Glomerular visceral epithelial cell (primary cell): ENCODE results near the gene DMXL1.
A peak's percentile ranks its signal among the peaks of the same experiment; 100 is the strongest.
"Not testable (repeated sequence)": the region's sequence is repeated elsewhere in the genome, so short reads cannot be mapped to it uniquely, and the experiment has no call there.

Experiments used
- DNase-seq: peaks from one replicate; pipeline ENCODE4 v3.0.0-alpha.2; 2016; ENCODE audit errors: extremely low spot score

DMXL1 gene

DNA sequence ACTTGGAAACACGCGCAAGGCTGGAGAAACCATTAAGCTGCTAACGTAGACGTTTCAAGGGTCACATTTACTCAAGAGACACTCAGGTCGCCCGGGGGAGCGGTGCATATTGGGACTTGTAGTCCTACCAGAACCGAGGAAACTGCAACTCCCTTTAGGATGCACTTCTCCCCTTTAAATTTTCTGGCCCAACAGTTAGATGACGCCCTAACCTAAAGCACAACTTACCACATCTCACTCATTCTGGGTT, 384 bp upstream of the DMXL1 start:
- no peak for DNase-seq

DNA sequence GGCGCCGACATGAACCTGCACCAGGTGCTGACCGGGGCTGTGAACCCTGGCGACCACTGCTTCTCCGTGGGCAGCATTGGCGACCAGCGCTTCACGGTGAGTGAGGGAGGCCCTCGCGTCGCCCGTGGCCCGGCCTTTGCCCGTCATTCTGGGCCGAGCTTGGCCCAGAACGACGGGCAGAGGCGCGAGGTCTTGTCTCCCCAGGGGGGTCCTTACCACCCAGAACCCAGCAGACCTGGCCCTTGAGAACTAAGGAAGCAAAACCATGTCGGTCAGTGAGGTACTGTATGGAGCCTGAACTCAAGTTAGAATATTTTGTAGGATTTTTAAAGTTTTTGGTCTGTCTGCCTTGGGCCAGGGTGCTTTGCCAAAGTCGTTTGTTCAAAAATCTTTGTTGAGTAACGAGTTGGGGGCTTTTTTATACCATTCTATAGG, 691 bp downstream of the DMXL1 start:
- no peak for DNase-seq

DNA sequence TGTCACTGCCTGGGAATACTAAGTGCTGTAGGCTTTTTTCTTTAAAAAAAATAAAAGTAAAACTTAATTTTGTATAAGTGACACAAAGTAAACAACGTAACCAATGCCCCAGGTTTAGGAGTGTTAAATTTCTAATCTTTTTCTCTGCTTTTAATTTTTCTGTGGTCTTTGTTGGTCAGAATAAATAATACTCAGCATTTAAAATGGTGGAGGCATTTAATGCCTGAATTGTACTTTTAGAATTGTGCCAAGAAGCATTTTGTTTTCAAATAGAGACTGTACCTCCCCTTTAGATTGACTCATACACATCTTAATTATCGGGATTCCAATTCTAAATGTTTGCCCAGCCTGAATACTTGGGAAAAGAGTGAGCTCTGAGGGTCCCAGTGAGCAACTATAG, 1.6 kb downstream of the DMXL1 start:
- no peak for DNase-seq

DNA sequence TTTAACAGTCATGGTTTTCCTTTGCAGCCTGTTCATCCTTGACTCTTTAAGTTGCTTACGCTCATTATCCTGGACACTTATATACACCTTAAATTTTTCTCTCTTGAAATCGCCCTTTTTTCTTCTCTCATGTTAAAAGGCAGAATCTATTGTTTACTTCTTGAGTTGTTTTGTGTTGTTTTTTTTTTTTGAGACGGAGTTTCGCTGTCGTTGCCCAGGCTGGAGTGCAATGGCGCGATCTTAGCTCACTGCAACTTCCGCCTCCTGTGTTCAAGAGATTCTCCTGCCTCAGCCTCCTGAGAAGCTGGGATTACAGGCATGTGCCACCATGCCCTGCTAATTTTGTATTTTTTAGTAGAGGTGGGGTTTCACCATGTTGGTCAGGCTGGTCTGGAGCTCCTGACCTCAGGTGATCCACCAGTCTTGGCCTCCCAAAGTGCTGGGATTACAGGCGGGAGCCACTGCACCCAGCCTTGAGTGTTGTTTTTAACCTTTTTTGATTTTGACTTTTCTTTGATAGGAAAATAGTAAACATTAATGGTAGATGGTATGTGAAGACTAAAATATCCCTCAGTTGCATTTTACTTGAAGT, 3.0 kb downstream of the DMXL1 start:
- not testable (repeated sequence) for DNase-seq

DNA sequence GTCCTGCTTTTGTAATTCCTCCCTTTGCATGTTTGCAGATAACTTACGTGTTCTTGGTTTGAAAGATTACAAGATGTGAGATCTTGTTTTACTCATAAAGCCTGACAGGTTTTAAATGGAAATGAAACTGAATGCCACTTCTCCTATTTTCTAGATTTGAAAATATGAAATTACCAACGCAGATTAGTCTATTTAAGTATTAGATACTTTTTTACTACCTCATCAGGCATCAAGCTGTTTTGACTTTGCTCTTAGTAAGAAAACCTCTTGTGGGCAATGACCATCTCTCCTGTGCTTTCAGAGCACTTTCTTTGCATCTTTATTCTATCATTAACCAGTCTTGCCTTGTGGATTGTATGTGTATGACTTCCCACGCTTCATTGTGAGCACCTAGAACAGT, 3.5 kb downstream of the DMXL1 start:
- no peak for DNase-seq

DNA sequence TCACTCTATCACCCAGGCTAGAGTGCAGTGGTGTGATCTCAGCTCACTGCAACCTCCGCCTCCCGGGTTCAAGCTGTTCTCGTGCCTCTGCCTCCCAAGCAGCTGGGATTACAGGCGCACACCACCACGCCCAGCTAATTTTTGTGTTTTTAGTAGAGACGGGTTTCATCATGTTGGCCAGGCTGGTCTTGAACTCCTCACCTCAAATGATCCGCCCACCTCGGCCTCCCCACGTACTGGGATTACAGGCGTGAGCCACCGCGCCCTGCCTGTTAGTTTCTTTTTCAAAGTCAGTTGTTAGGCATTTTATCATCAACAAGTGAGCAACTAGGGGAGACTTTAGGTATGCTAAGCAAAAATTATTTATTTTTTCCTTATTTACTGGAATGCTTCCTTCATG, 4.4 kb downstream of the DMXL1 start:
- not testable (repeated sequence) for DNase-seq

DNA sequence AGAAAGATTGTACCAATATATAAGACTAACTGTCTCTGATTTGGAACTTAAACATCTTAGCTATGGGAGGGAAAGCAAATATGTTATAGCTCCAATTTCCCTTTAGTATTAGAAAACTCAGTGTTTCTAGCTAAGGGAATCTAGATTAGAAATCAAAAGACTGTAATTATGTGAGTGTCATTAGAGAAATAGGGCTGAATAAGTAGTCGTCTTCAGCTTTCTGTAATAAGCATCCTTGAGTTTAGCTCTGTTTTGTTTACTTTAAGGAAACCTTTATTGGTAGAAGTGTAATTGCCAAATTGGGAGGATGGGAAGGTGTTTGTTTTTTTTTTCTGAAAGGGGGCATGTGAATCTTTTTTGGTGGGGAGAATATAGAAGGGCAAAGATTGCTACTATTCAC, 5.2 kb downstream of the DMXL1 start:
- DNase-seq, result no peak

DNA sequence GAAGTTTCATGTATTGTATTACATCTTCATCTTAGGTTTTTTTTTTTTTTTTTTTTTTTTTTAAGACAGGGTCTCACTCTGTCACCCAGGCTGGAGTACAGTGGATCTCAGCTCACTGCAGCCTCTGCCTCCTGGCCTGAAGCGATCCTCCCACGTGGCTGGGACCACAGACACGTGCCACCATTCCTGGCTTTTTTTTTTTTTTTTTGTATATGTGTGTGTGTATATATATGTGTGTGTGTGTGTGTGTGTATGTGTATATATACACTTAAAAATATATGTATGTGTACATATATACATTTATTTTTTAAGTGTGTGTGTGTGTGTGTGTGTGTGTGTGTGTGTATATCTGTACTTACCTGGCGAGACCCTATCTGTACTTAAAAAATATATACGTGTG, 6.6 kb downstream of the DMXL1 start:
- DNase-seq, result no peak

DNA sequence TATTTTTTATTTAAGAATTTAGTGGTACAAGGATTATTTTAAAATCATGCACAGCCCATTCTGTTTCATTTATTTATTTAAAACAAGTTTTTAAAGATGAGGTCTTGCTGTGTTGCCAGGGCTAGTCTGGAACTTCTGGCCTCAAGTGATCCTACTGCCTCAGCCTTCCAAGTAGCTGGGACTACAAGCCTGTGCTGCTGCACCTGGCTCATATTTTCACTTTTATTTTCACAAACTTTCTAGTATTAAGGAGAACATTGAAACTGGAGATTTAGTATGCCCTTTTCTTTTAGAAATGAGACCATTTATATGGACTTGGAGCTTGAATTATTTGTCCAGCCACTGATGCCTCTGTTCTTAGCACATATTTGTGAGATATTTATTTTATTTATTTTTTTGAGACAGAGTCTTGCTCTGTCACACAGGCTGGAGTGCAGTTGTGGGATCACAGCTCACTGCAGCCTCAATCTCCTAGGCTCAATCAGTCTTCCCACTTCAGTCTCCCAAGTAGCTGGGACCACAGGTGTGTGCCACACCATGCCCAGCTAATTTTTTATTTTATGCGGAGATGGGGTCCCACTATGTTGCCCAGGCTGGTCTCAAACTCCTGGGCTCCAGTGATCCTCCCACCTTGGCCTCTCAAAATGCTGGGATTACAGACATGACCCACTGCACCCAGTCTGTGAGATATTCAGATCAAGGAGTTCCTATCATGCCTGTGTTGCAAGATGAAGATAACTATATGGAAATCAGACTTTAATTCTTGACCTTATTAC, 7.4 kb downstream of the DMXL1 start:
- no peak for DNase-seq

DNA sequence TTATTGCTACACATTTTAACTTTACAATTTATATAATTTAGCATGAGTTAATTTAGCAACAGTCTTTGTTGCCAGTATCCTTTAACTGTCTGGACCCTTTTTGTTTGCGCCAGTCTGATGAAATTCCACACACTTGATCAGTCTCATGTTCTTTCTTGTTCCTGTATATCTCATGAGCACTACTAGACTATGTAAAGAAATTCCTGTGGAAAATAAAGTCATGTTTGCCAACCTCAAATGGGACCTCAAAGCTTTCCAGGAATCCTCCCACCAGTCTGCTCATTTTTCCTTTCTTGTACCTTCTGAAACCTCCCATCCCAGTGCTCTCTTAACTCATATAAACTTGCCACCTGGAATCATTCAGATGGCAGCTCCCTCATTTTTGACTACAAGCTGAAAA, 8.0 kb downstream of the DMXL1 start:
- DNase-seq, result peak; percentile 55

DNA sequence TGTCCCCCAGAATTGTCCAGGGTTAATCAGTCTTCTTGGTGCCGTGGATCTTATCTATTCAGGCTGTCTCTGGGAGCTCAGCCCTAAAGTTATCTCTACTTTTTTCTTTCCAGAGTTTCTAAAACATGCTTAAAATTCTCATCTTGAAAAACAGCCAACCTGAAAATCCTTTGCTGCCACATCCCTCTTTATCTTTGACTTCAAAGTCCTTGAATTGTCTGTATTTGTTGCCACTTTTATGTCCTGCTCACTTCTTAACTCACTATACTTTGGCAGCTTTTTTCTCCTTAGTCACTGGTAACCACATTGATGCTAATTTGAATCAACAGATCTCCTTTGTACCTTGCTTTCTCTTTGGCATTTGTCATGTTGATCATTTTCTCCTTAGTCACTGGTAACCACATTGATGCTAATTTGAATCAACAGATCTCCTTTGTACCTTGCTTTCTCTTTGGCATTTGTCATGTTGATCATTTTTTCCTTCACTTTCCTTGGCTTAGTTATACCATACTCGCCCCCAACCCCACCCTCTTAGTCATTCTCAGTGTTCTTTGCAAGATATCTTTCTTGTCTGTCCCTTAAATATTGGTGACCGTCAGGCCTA, 8.5 kb downstream of the DMXL1 start:
- DNase-seq, result no peak

DNA sequence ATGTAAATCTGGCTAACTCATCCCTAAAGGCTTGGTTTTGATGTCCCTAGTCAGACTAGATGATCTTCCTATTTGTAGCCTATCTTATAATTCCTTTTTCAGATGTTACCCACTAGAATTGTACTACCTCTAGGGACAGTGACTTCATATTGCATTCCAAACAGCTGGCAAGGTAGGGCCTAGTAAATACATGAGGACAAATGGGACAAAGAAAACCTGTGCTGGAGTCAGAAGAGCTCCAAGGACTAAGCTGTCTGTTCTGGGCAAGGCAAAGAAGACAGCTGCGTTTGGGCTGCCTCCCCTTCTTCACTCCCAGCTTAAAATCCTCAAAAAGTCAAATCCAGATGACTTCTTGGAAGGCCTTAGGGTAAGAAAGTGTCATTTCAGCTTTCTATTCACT, 10.0 kb downstream of the DMXL1 start:
- no peak for DNase-seq

DNA sequence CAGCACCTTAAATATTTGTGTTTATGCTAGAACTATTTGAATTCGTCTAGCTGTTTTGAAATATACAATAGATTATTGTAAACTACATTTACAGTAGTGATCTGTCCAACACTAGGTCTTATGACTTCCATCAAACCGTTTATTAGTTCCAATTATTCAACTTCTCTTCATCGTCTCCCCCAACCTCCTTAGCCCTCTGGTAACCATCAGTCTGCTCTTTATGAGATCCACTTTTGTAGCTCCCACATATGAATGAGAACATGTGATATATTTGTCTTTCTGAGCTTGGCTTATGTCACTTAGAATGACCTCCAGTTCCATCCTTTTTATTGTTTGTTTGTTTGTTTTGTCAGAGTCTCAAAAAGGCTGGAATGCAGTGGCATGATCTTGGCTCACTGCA, 11.8 kb downstream of the DMXL1 start:
- no peak for DNase-seq

DNA sequence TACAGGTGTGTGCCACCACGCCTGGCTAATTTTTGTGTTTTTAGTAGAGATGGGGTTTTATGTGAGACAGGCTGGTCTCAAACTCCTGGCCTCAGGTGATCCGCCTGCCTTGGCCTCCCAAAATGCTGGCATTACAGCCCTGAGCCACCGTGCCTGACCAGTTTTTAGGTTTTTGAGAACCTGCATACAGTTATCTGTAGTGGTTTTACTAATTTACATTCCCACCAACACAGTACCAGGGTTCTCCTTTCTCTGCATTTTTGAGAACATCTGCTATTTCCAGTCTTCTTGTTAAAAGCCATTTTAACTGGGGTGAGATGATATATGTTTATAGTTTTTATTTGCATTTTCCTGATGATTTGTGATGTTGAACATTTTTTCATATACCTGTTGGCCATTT, 12.8 kb downstream of the DMXL1 start:
- no peak for DNase-seq

DNA sequence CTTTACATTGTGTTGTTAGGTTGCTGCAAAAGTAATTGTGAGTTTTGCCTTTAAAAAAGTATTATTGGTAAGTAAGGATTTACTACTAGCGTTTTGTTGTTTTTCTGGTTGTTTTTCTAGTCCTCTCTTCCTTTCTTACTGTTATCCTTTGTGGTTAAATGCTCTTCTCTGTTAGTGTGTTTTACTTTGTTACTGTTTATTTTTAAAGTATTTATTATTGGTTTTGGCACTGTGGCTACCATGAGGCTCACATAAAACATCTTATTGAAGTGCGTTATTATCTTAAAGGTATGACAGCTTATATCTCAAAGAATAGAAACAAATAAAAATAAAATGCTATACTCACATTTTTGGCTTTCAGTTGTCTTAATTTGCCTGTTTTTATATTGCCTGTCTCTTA, 17.6 kb downstream of the DMXL1 start:
- no peak for DNase-seq

DNA sequence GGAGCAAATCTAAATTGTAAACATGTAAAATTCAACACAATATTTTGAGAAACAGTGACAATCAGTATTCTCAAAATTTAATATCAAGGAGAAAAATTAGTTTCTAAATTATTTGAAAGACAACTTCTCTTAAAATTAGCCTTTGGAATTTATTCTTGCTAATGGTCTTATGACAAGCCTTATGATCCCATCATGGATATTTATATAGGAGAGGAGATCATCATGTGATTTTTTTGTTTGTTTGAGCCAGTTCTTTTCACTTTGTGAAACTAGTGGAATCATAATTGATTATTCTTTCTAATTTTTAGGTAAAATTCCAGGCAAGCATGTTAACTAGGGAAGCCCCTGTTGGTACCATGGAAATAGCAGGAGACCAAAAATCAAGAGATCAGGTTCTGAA, 24.7 kb downstream of the DMXL1 start:
- DNase-seq, result no peak

DNA sequence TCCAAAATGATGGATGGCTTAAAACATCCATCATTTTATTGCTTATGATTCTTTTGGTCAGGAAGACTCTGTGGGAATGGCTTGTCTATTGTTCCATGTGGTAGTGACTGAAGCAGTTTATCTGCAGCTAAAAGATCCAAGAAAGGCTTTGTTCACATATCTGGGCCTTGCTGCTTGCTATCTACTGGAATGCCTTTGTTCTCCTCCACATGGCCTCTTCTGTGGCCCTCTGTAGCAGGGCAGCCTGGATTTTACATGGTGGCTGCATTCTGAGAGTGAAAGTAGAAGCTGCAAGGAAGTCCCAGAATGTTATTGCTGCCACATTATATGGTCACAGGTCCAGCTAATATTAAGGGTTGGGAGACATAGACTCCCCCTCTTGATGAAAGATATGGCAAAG, 35.1 kb downstream of the DMXL1 start:
- no peak for DNase-seq

DNA sequence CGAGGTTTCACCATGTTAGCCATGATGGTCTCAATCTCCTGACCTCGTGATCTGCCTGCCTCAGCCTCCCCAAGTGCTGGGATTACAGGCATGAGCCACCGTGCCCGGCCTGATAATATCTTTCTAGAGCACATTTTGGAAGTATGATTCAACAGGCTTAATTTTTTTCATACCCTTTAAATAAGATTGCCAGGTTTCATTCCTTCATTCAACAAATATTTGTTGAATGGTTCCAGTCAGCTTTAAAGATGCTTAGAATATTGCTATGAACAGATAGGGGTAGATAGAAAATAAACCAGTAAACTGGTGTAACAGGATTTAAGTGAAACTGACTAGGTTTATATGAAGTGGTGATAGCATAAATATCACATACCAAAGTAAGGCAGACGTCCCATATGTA, 41.3 kb downstream of the DMXL1 start:
- DNase-seq, result no peak

DNA sequence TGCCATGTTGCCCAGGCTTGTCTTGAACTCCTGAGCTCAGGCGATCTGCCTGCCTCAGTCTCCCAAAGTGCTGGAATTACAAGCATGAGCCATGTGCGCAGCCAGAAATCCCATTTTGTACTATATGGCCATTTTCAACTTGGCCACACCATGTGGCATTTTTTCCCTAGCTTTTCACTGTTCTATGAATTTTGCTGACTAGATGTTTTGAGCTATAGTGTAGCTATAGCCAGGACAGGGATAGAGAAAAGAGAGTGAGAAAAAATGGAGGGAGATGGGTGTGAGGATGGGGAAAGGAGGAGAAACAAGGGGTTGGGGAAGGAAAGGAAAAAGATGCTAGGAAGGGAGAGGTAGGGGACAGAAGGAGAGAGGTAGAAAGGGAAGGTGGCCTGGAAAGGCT, 46.4 kb downstream of the DMXL1 start:
- no peak for DNase-seq

DNA sequence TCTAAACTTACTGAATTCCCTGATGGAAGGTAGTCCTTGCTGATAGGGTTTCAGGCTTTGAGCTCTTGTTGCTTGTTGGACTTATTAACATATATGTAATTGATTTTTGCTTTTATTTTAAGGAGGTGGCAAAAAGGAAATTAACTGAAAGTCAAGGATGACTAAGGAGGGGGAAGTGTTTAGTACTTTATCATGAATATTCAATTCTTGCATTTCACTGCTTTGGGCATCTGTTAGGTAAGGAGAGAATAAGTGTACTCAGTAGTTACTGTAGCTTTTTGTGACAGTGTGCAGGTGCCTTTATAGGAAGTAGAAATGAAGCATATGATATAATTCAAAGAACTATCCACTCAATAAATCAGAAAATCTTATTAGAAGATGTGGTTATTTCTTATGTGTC, 47.1 kb downstream of the DMXL1 start:
- DNase-seq, result no peak

DNA sequence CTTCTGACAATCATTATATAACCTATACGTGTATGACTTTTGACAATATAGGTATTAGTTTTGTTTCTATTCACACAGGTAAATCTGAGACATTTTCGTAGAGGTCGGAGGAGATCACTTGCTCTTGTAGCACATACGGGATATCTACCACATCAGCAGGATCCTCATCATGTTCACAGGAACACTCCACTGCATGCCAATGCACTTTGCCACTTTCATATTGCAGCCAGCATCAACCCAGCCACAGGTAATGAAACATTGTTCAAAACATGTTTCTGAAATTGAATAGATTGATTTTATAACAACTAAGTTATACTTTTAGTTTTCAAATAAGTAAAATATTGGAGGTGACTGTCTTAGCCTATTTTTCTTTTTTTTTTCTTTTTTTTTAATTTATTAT, 50.0 kb downstream of the DMXL1 start:
- no peak for DNase-seq

DNA sequence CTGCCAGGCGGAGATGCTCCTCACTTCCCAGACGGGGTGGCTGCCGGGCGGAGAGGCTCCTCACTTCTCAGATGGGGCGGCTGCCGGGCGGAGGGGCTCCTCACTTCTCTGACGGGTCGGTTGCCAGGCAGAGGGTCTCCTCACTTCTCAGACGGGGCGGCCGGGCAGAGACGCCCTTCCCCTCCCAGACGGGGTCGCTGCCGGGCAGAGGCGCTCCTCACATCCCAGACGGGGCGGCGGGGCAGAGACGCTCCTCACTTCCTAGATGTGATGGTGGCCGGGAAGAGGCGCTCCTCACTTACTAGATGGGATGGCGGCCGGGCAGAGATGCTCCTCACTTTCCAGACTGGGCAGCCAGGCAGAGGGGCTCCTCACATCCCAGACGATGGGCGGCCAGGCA, 51.6 kb downstream of the DMXL1 start:
- DNase-seq, result not testable (repeated sequence)

DNA sequence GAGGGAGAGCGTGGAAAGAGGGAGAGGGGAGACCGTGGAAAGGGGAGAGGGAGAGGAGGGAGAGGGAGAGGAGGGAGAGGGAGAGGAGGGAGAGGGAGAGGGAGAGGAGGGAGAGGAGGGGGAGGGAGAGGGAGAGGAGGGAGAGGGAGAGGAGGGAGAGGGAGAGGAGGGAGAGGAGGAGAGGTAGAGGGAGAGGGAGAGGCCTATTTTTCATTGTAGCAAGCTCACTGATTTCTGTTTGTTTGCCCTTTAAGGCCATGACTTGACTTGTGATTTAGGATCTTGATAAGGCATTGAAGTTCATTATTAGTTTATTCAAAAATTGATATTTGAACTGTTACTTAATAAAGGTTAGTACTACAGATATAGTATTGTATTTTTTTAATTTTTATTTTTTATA, 52.4 kb downstream of the DMXL1 start:
- DNase-seq, result no peak

DNA sequence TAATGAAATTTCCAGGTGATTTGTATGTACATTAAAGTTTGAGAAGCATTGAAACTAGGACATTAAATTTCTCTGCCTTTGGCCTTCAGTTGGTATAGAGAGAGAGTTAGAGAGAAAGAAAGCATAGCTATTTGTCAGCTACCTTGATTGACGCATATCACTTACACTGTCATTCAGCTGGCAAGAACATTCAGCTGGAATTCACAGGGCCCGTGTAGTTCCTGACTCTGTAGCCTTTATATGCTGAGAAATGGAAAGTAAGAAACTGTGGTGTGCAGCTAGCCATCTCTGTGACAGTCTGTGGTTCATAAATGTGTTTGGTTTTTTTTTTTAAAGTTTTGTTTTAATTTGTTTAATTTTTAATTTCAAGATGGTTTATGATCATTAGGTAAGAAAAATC, 58.9 kb downstream of the DMXL1 start:
- DNase-seq, result no peak
